ENCODE data around the gene ADAMTS12.

ADAMTS12 gene

DNA sequence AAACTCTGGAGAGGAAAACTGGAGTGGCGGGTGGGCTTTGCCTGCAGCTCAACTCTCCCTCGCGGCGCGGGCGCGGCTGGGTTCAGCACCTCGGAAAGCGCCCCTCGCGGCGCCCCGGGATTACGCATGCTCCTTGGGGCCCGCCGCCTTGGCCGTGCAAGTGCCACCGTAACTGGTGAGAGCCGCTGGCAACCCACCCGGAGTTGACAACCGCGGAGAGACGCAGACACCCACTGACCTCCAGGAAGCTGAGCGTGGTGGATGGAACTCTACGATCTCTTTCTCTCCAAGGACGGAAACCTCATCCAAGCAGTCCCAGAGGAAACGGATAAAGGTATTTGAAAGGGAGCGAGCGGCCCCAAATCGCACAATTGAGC is 44.2 kb upstream of the ADAMTS12 start:
- TF ChIP-seq CTCF (IDR thresholded peaks at IDR 0.05), result no peak
- peak overlapping the region; percentile 35 for H3K4me3 ChIP-seq (ENCODE audit: low read depth, low read length)
- H2AFZ ChIP-seq, result peak overlapping the region; percentile 53
- no peaks in the 10 kb centered on the region for H3K9me3 ChIP-seq (ENCODE audit: control insufficient read depth, low read length)
- no peaks in the 10 kb centered on the region for H3K36me3 ChIP-seq (ENCODE audit: control insufficient read depth, insufficient read depth, low read length)
- H3K4me1 ChIP-seq, result no peaks in the 10 kb centered on the region
- H3K27me3 ChIP-seq (ENCODE audit: control insufficient read depth, insufficient read depth, low read length), result peaks cover 3% of the 10 kb centered on the region
- no peak overlapping the region for H3K27ac ChIP-seq
- H3K9ac ChIP-seq, result no peak overlapping the region
- no peaks in the 10 kb centered on the region for H3K79me2 ChIP-seq
- H3K4me2 ChIP-seq (ENCODE audit: low read length), result peak overlapping the region; percentile 65

DNA sequence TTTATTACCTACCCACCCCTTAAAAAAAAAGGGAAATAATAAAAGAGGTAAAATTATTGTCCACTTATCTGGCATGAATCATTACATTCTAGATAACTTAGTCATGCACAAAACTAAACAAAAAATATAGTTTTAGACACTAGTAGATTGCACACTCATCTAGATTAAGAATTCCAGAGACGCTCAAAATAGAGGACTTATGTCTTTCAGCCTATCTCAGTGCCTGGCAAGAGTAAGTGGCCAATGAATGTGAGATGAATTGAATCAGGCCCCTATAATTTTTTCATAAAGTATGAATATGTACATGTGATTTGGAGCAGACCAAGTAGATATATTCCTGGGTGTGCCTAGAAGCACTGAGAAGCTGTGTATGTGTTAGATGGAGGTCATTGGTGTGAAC is 42.4 kb upstream of the ADAMTS12 start:
- no peak overlapping the region for H3K4me3 ChIP-seq (ENCODE audit: low read depth, low read length)
- no peak overlapping the region for H2AFZ ChIP-seq
- H3K36me3 ChIP-seq (ENCODE audit: control insufficient read depth, insufficient read depth, low read length), result no peaks in the 10 kb centered on the region
- no peak overlapping the region for H3K9ac ChIP-seq
- H3K79me2 ChIP-seq, result no peaks in the 10 kb centered on the region
- no peak for TF ChIP-seq CTCF (IDR thresholded peaks at IDR 0.05)
- no peaks in the 10 kb centered on the region for H3K4me1 ChIP-seq
- no peak overlapping the region for H3K4me2 ChIP-seq (ENCODE audit: low read length)
- no peaks in the 10 kb centered on the region for H3K9me3 ChIP-seq (ENCODE audit: control insufficient read depth, low read length)
- H3K27me3 ChIP-seq (ENCODE audit: control insufficient read depth, insufficient read depth, low read length), result no peaks in the 10 kb centered on the region
- no peak overlapping the region for H3K27ac ChIP-seq

DNA sequence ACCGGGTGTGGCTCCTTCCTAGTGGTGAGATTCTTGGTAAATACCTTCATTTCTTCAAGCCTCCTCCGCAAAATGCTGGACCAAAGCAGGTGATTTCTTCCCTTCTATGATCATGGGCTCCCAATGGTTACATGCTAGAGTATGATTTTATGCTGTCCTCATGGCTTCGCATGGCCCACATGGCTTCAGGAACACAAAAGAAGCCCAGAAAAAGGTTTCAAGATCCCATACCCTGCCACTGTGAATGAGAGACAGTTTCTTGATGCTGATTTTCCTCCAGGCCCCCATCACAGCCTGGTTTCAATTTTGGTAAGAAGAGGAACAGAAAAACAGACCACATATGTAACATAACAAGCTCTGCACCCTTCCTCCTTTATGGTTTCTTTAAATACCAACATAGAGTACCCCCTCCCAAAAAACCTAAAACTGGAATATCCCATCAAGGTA is 42.0 kb upstream of the ADAMTS12 start:
- H3K4me2 ChIP-seq (ENCODE audit: low read length), result no peak overlapping the region
- no peak for TF ChIP-seq CTCF (IDR thresholded peaks at IDR 0.05)

DNA sequence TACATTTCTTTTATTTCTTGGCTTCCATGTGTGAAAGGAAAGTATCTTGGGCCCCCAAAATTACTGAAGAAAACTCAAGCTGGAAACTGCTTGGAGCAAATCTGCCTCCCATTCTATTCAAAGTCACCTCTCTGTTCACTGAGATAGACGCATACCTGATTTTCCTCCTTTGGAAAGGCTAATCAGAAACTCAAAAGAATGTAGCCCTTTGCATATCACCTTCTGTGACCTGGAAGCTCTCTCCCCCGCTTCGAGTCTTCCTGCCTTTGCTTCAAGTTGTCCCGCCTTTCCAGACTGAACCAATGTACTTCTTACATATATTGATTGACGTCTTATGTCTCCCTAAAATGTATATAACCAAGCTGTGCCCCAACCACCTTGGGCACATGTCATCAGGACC is 39.3 kb upstream of the ADAMTS12 start:
- H2AFZ ChIP-seq, result no peak overlapping the region
- no peaks in the 10 kb centered on the region for H3K36me3 ChIP-seq (ENCODE audit: control insufficient read depth, insufficient read depth, low read length)
- H3K9ac ChIP-seq, result no peak overlapping the region
- H3K27me3 ChIP-seq (ENCODE audit: control insufficient read depth, insufficient read depth, low read length), result no peaks in the 10 kb centered on the region
- H3K4me2 ChIP-seq (ENCODE audit: low read length), result no peak overlapping the region
- no peaks in the 10 kb centered on the region for H3K9me3 ChIP-seq (ENCODE audit: control insufficient read depth, low read length)
- H3K27ac ChIP-seq, result no peak overlapping the region
- no peaks in the 10 kb centered on the region for H3K79me2 ChIP-seq
- TF ChIP-seq CTCF (IDR thresholded peaks at IDR 0.05), result no peak
- H3K4me3 ChIP-seq (ENCODE audit: low read depth, low read length), result no peak overlapping the region
- no peaks in the 10 kb centered on the region for H3K4me1 ChIP-seq

More for the DNA sequence above, 42.0 kb upstream of the ADAMTS12 start:
- no peaks in the 10 kb centered on the region for H3K27me3 ChIP-seq (ENCODE audit: control insufficient read depth, insufficient read depth, low read length)
- no peaks in the 10 kb centered on the region for H3K36me3 ChIP-seq (ENCODE audit: control insufficient read depth, insufficient read depth, low read length)
- no peaks in the 10 kb centered on the region for H3K79me2 ChIP-seq
- H3K4me1 ChIP-seq, result no peaks in the 10 kb centered on the region
- no peak overlapping the region for H3K4me3 ChIP-seq (ENCODE audit: low read depth, low read length)
- H3K27ac ChIP-seq, result no peak overlapping the region
- no peaks in the 10 kb centered on the region for H3K9me3 ChIP-seq (ENCODE audit: control insufficient read depth, low read length)
- no peak overlapping the region for H3K9ac ChIP-seq
- no peak overlapping the region for H2AFZ ChIP-seq

DNA sequence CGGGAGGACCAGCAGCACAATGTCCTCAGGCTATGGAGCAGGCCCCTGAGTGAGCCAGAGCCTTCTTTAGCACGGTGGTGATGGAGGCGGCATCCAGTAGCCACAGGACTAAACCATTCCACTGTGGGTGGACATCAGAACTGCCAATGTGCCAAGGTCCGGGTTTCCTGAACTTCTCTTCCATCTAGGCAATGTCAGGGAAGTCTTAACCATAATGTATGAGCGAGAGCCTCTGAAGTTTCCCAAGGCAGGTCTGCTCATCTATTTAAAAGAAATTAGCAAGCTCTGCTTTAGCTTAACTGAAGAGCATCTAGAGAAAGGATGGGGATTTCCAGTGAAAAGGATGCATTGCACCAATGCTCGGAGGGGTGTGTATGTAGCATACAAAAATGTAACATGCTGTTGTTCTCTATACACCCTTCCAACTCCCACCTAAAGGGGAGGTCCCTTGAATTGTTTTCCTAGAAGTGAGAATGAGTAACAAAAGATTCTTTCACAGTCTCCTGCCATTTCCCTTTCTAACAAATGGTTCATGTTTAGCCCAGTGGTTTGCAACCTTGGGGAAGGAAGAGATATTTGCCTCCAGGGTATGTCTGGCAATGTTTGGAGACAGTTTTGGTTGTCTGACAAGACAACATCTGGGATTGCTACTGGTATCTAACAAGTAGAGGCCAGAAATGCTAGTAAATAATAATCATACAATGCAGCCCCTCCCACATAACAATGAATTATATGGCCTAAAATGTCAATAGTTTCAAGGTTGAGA is 38.3 kb upstream of the ADAMTS12 start:
- H3K4me2 ChIP-seq (ENCODE audit: low read length), result no peak overlapping the region
- H3K4me1 ChIP-seq, result no peaks in the 10 kb centered on the region
- H3K36me3 ChIP-seq (ENCODE audit: control insufficient read depth, insufficient read depth, low read length), result no peaks in the 10 kb centered on the region
- H3K79me2 ChIP-seq, result no peaks in the 10 kb centered on the region
- TF ChIP-seq CTCF (IDR thresholded peaks at IDR 0.05), result no peak
- H3K27ac ChIP-seq, result no peak overlapping the region
- H3K4me3 ChIP-seq (ENCODE audit: low read depth, low read length), result no peak overlapping the region
- no peak overlapping the region for H2AFZ ChIP-seq
- H3K9ac ChIP-seq, result no peak overlapping the region
- no peaks in the 10 kb centered on the region for H3K9me3 ChIP-seq (ENCODE audit: control insufficient read depth, low read length)
- H3K27me3 ChIP-seq (ENCODE audit: control insufficient read depth, insufficient read depth, low read length), result no peaks in the 10 kb centered on the region
